ENCODE data around the gene PRF1.
"Not testable (repeated sequence)": the region's sequence is repeated elsewhere in the genome, so short reads cannot be mapped to it uniquely, and the experiment has no call there.

PRF1 gene

GRCh38 chr10:70602665-70603448 is at the start of gene PRF1:
TSS of gene PRF1 (minus strand) at chr10:70602741. CDS start at chr10:70600902, 1,839 bp downstream.
- no peak for DNase-seq

- no peak for DNase-seq
Measured at GRCh38 chr10:70651661-70652060, 49.1 kb upstream of the PRF1 start.

- DNase-seq: no peak
Measured at GRCh38 chr10:70650718-70651117, 48.2 kb upstream of the PRF1 start.

GRCh38 chr10:70650104-70650503 is 47.6 kb upstream of the PRF1 start:
- DNase-seq: no peak

- no peak for DNase-seq
Measured at GRCh38 chr10:70649526-70649925, 47.0 kb upstream of the PRF1 start.

- DNase-seq: no peak
Measured at GRCh38 chr10:70648427-70648826, 45.9 kb upstream of the PRF1 start.

GRCh38 chr10:70647086-70647485 is 44.5 kb upstream of the PRF1 start:
- no peak for DNase-seq

GRCh38 chr10:70644959-70645358 is 42.4 kb upstream of the PRF1 start:
- not testable (repeated sequence) for DNase-seq

- not testable (repeated sequence) for DNase-seq
Measured at GRCh38 chr10:70643272-70643671, 40.7 kb upstream of the PRF1 start.

- not testable (repeated sequence) for DNase-seq
Measured at GRCh38 chr10:70639640-70640383, 37.3 kb upstream of the PRF1 start.

GRCh38 chr10:70634515-70634914 is 32.0 kb upstream of the PRF1 start:
- DNase-seq: not testable (repeated sequence)

- no peak for DNase-seq
Measured at GRCh38 chr10:70634011-70634410, 31.5 kb upstream of the PRF1 start.

GRCh38 chr10:70631735-70632134 is 29.2 kb upstream of the PRF1 start:
- DNase-seq: not testable (repeated sequence)

GRCh38 chr10:70629338-70629737 is 26.8 kb upstream of the PRF1 start:
- no peak for DNase-seq

GRCh38 chr10:70626056-70626455 is 23.5 kb upstream of the PRF1 start:
- no peak for DNase-seq

GRCh38 chr10:70622981-70623844 is 20.7 kb upstream of the PRF1 start:
- no peak for DNase-seq

GRCh38 chr10:70622541-70622940 is 20.0 kb upstream of the PRF1 start:
- DNase-seq: no peak

GRCh38 chr10:70621503-70622078 is 19.1 kb upstream of the PRF1 start:
- DNase-seq: no peak

GRCh38 chr10:70620020-70620289 is 17.4 kb upstream of the PRF1 start:
- DNase-seq: no peak

GRCh38 chr10:70619271-70620019 is 16.9 kb upstream of the PRF1 start:
- no peak for DNase-seq

GRCh38 chr10:70618663-70619062 is 16.1 kb upstream of the PRF1 start:
- DNase-seq: no peak

- no peak for DNase-seq
Measured at GRCh38 chr10:70617798-70618568, 15.4 kb upstream of the PRF1 start.

All from NCI-H1930 (cell line).